HG02623 (cell line): ENCODE measurements around the gene POLE.
"Not testable (repeated sequence)": the region's sequence is repeated elsewhere in the genome, so short reads cannot be mapped to it uniquely, and the experiment has no call there.

Experiments
- ATAC-seq: cut with Tn5 transposase; IDR thresholded peaks from one replicate; pipeline ENCODE4 v1.9.1; 2021; ENCODE audit warnings: moderate library complexity; ENCODE audit not compliant: unreplicated experiment

Gene POLE

GRCh38 chr12:132719141-132719953 is 32.2 kb upstream of the POLE start:
- ATAC-seq, result no peak

- no peak for ATAC-seq
Measured at GRCh38 chr12:132718644-132719043, 31.5 kb upstream of the POLE start.

DNA sequence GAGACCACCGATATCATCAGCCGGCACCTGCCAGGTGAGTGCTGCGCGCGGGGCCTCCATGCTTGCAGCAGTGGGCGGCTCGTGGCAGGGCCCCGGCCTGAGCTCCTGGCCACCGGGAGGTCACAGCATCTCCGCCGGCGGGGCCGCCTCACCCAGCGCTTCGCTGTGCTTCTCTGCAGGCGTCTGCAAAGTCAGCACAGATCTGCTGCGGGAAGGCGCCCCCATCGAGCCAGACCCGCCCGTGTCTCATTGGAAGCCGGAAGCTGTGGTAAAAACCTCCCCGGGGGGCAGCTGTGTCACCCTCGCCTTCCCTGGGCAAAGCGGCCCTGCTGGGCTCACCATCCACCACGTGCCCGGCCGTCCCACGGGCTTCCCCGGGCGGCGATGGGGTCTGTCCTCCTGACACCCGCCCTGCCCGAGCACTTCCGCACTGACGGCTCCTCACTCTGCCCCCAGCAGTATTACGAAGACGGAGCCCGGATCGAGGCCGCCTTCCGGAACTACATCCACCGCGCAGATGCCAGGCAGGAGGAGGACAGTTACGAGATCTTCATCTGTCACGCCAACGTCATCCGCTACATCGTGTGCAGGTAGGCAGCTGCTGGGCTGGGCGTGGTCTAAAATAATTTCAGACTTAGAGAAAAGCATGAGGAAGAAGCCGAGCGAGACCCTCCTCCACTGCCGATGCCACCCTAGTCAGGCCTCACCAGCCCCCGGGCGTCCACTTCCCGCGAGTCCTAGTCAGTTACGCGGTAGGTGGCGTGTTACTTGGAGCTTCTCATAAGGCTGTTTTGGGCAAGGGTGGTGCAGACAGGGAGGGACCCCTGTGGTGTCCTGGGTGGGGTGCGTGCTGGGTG is 30.6 kb upstream of the POLE start:
- no peak for ATAC-seq

GRCh38 chr12:132717011-132717410 is 29.9 kb upstream of the POLE start:
- ATAC-seq, result no peak

DNA sequence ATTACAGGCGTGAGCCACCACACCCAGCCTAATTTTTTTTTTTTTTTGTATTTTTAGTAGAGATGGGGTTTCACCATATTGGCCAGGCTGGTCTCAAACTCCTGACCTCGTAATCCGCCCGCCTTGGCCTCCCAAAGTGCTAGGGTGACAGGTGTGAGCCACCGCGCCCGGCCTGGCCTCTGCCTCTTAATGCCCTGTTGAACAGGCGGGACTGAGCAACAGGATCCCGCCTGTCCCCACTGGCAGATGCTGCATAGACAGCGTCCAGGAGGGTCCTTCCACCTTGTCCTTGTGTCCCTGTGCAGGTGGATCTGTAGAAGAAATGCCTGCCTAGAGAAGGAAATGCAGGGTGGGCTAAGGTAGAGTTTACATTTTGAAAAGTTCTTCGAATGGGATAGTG is 29.2 kb upstream of the POLE start:
- ATAC-seq, result no peak

DNA sequence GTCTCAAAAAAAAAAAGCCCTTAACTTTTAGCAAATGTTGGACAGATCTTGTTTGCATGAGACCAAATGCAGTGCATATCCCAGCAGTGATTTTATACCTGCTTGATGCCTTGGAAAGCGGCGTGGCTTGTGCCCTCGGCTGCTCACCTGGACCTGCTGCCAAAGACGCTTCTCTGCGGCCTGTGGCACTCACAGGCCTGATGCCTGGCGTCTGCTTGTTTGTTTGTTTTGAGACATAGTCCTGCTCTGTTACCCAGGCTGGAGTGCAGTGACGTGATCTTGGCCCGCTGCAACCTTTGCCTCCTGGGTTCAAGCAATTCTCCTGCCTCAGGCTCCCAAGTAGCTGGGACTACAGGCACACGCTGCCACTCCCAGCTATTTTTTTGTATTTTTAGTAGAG is 28.7 kb upstream of the POLE start:
- ATAC-seq, result no peak

DNA sequence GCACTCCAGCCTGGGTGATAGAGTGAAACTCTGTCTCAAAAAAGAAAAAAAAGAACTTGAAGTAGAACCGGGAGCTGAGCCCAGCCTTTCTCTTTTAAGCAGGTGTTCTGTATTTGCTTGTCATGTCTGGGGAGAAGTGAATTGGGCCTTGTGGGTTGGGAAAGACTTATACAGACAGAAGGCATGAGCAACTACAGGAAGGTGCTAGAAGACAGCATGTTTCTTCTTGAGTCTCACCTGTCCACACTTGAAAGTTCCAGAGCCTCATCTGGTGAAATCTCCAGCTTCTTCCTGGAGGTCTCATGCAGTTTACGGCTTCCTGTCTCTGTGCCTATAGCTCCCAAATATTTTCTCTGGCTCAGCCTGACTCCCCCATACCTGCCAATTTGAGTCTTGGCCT is 26.0 kb upstream of the POLE start:
- no peak for ATAC-seq

DNA sequence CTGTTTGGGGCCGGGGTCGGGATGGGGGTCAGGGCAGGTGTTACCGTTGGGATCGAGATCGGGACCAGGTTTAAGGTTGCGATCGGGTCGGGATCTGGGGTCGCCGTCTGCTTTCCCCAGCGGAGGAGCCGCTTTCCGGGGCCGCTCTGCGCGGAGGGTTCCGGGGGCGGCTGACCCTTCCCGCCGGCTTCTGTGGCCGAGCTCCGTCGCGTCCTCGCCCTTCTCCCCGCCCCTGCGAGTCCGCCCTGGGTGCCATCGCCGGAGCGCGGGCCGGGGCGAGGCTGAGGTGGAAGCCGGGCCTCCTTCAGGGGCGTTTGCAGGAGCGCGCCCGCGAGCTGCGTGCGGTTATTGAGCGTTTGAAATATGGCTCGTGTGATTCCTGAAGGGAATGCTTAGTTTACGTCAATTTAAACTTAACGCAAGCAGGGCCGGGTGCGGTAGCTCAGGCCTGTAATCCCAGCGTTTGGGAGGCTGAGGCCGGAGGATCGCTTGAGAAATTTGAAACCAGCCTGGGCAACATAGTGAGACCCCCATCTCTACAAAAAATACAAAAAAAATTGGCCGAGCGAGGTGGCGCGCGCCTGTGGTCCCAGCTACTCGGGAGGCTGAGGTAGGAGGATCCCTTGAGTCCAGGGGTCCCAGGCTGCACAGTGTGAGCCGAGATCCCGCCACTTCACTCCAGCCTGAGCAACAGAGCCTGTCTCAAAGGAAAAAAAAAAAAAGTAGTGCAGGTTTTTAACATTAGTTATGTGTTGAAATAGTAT is 24.1 kb upstream of the POLE start:
- peak; percentile 9 for ATAC-seq

DNA sequence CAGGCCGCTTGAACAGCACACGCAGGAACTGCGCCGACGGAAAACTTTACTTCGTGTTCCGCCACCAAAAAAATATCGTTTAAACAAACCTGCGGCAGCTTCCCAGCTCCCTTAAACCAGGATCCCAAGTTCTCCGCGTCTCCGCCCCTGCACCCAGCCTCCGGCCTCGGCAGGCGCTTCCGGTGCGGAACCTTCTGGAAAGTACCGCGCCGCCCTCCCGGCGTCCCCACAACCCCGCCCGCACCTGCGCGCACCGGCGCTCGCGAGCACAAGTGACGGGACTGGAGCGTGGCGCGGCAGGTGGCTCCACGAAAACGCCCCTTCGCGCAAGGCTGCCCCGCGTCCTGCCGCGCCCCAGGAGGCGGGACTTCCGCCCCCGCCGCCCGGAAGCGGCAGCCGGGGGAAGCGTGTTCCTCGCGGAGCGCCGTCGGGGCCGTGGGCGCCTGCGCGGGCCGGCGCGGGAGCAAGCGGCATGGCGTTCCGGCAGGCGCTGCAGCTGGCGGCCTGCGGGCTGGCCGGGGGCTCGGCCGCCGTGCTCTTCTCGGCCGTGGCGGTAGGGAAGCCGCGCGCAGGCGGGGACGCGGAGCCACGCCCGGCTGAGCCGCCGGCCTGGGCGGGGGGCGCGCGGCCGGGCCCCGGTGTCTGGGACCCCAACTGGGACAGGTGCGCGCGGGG is 23.4 kb upstream of the POLE start, which contains the start of gene PGAM5:
Gene PGAM5, plus strand, starts transcription at position 438 of the 675 bp plus-strand sequence. Its CDS starts 35 bp downstream, at position 473.
- ATAC-seq, result peak; percentile 78

- peak; percentile 21 for ATAC-seq
Measured at GRCh38 chr12:132710043-132710404, 22.9 kb upstream of the POLE start.

GRCh38 chr12:132708150-132708549 is 21.0 kb upstream of the POLE start:
- no peak for ATAC-seq

DNA sequence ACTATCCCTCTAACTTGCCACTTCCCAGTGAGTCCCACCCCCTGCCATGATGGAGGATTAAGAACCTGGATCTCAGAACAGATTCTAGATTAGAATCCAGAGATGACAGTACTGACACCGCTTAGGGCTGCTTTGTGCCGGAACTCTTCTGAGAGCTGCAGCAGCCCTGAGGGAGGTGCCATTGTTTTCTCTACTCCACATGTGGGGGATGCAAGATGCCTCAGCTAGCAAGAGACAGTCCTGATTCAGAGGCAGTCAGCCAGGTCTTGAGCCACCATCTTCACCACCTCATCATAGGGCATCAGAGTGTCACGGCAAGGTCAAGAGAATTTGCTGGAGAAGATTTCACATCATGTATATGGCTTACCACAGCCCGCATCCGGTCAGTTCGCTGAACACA is 20.1 kb upstream of the POLE start:
- ATAC-seq, result no peak

DNA sequence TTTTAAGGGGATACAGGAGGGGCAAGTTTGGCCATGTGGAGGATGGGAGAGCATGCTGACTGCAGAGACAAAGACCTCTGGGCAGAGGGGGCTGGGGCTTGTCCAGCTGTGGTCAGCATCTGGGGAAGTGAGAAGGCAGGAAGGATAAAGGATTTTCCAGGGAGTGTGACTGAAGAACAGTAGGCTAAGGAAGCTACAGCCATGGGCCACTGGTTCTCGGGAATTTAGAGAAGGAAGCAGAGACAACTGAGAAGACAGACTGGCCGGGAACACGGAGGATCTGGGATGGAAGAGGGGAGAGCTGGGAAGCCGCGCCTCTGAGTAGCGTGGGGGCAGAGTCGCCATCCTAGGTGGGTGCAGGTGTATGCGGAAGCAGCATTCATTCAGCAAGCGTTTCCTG is 16.5 kb upstream of the POLE start:
- no peak for ATAC-seq

GRCh38 chr12:132702640-132703039 is 15.5 kb upstream of the POLE start:
- no peak for ATAC-seq

DNA sequence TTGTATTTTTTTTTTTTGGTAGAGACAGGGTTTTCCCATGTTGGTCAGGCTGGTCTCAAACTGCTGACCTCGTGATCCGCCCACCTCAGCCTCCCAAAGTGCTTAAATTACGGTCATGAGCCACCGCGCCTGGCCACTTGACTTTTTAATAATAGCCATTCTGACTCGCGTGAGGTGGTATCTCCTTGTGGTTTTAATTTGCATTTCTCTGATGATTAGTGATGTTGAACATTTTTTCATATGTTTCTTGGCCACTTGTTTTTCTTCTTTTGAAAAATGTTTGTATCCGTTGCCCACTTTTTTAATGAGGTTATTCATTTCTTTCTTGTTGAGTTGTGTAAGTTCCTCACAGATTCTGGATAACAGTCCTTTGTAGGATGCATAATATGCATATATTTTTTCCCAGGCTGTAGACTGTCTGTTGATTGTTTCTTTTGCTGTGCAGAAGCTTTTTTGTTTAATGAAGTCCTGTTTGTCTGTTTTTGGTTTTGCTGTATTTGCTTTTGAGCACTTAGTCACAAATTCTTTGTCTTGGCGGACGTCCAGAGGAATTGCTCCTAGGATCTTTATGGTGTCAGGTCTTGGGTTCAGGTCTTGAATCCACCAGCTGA is 13.2 kb upstream of the POLE start:
- no peak for ATAC-seq

GRCh38 chr12:132698341-132698740 is 11.2 kb upstream of the POLE start:
- no peak for ATAC-seq

- ATAC-seq, result no peak
Measured at GRCh38 chr12:132695431-132695830, 8.3 kb upstream of the POLE start.

DNA sequence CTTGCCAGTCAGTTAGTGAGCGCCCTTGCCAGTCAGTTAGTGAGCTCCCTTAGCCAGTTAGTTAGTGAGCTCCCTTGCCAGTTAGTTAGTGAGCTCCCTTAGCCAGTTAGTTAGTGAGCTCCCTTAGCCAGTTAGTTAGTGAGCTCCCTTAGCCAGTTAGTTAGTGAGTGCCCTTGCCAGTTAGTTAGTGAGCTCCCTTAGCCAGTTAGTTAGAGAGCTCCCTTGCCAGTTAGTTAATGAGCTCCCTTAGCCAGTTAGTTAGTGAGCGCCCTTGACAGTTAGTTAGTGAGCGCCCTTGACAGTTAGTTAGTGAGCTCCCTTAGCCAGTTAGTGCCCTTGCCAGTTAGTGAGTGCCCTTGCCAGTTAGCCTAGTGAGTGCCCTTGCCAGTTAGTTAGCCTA is 7.7 kb upstream of the POLE start:
- not testable (repeated sequence) for ATAC-seq

DNA sequence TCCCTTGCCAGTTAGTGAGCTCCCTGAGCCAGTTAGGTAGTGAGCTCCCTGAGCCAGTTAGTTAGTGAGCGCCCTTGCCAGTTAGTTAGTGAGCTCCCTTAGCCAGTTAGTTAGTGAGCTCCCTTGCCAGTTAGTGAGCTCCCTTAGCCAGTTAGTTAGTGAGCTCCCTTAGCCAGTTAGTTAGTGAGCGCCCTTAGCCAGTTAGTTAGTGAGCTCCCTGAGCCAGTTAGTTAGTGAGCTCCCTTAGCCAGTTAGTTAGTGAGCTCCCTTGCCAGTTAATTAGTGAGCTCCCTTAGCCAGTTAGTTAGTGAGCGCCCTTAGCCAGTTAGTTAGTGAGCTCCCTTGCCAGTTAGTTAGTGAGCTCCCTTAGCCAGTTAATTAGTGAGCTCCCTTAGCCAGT is 4.9 kb upstream of the POLE start:
- not testable (repeated sequence) for ATAC-seq

DNA sequence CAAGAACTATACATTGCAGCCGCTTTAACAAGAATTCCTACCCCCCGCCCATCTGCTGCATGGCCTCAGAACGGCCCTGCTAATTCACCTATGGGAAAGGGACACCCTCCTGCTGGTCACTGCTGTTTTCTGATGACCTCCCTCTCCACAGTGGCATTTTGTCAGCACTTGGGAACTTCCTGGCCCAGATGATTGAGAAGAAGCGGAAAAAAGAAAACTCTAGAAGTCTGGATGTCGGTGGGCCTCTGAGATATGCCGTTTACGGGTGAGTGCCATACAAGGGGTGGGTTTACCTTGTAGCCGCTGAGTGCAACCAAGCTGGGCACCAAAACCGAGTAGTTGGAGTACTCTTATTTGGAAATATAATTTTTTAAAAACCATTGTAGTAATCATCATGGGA is 3.0 kb upstream of the POLE start:
- no peak for ATAC-seq
